ENCODE data around the gene MAPT.

The MAPT gene

GRCh38 chr17:45975640-45976295 lies 81.4 kb downstream of the MAPT start:
- DNase-seq: no peak

DNA sequence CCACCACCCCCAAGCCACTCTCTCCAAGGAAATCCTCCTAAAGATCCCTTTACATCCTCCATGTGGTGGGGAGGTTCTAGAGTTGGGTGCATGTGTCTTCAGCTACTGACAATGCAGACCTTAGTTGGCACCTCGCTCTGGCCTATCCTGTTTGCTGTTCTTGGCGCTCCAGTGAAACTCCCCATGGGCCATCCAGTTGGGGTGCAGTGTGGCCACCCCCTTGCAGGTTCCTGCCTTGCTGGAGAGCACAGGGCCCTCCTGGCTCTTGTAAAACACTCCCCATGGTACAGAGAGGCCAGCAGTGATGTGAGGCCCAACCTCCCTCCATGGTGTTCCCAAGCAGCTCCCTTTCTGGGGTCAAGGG lies 82.0 kb downstream of the MAPT start:
- DNase-seq: no peak

DNA sequence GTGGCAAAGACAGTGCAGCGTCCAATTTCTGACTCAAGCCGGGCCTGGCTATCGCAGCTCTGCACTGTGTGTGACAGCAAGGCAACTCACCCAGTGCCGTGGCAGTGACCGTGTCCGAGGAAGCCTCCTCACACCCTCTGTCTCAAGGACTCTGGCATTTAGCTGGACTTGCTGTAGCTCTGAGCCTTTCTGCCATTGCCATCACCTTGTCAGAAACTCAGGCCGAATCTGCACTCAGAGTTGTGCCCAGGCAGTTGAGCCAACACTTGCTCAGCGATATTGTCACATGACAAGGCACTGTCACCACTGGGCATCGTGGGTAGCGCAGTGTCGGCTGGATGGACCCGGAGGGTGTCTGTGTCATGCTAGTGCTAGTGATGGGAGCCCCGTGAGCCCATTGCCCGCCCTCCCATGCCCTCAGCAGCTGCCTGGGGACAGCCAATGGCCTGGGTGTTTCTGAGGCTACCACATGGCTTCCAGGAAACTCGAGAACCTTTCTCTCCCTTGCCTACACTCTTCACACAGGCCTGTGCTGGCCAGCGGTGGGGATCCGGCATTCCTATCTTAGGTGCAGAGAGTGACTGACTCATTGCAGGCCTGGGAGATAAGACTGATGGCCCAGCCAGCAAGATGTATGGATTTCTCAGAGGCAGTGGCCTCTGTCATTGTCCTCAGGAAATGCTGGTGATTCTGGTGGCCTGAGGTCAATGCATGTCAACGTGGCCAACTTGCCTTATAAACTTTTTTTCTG lies 82.6 kb downstream of the MAPT start:
- no peak for DNase-seq

DNA sequence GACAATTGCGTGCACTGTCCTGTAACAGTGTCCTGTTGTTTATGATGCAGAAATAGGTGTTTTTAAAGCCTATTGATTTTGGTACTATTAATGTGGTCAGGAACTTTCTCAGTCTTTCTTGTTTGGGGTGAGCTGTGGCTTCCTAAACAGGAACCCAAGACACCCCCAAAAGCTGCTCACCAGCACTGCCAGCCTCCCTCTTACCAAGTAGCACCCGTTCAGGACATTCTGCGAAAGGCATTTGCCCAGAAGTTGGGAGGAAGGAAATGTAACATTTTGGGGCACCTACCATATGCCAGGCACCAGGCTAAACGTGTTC lies 83.1 kb downstream of the MAPT start:
- DNase-seq: no peak

DNA sequence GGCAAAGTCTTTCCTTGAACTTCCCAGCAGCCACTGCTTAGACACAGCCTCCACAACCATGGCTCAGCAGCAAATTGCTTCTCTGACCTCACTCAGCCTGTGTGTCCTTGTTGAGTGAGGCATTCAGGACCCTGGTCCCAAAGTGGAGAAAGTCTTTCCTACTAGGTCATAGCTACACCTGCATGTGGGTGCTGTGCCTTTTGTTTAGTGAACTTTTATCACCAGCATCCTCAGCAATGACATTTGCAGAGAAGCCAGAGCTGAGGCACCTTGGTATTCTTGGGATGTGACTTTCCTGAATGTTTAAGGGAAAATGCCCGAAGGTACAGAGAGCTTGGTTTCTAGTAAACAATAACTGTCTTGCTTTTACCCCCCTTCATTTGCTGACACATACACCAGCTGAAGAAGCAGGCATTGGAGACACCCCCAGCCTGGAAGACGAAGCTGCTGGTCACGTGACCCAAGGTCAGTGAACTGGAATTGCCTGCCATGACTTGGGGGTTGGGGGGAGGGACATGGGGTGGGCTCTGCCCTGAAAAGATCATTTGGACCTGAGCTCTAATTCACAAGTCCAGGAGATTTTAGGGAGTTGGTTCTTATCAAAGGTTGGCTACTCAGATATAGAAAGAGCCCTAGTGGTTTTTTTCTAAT lies 83.7 kb downstream of the MAPT start:
- no peak for DNase-seq

GRCh38 chr17:45979137-45979536 lies 84.8 kb downstream of the MAPT start:
- no peak for DNase-seq

DNA sequence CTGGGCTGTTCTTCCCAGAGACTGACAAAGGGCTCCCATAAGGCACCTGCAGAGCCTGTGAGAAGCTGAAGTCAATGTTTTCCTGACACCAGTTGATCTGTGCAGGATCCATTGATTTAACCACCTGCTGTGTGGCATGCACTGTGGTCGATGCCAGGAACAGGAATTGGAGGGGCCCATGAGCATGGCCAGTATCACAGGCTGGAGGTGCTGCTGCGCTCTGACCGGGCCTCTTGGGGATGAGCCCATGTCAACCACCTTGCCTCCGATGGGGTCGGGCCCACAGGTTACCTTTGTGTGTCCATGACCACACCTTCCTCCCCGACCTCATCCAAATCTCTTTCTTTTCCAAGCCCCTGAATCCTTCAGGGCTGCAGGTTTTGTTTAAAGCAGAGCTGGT lies 86.5 kb downstream of the MAPT start:
- DNase-seq: no peak

DNA sequence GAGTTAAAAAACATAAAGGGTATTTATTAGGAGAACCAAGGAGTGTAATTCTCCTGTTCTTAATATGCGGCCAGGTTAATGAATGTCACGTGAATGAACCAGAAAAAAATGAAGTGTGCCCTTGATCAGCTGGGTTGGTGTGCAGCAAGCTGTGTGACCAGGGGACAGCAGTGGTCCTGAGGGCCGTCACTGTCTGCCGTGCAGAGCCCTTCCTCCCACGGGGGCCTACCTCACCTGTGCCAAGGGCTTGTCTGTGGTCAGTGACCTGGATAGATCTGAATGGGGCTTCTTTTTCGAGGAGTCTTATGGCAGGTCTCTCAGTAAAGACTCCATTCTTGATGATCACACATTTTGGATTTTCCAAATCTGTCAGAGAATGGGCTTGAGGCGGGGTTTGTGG lies 87.0 kb downstream of the MAPT start:
- DNase-seq: no peak

- DNase-seq: no peak
Observed at GRCh38 chr17:45982791-45983613, 88.6 kb downstream of the MAPT start.

- no peak for DNase-seq
Observed at GRCh38 chr17:45983614-45984310, 89.4 kb downstream of the MAPT start.

DNA sequence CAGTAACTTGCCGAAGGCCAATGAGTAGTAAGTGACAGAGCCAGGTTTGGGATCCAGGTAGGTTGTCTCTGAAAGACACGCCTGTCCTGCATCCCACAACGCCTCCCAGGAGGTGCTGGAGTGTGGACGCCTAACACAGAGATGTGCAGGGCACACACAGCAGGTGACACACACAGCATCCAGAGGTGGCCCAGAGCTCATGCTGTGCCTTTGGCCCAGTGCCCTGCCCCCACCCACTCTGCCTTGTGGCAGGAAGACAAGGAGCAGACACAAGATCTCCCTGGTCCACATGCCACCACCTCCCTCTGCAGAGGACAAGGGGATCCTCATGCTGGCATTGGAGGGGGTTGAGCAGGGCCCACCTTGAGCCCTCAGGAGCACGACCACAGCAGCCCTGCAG lies 90.0 kb downstream of the MAPT start:
- DNase-seq: no peak

- DNase-seq: no peak
Observed at GRCh38 chr17:45985447-45985846, 91.1 kb downstream of the MAPT start.

DNA sequence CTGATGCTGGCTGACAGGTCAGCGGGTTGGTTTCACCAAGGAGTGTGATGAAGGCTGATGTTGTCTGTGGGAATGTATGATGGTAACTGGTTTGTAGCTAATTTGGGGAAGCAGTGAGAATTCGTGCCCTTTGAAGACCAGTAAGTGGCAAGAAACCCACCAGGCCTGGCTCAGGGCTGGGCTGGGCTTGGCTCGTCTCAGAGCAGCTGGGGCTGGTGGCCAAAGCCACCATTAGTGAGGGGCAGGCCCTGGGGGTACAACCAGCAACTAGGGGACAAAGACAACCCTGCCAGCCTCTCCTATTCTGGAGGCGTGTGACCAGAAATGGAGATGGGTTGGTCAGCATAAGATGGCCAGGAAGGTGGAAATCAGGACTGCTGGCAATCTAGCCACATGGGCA lies 91.7 kb downstream of the MAPT start:
- no peak for DNase-seq

GRCh38 chr17:45987706-45988105 lies 93.4 kb downstream of the MAPT start:
- no peak for DNase-seq

GRCh38 chr17:45989759-45990158 lies 95.4 kb downstream of the MAPT start:
- DNase-seq: no peak

DNA sequence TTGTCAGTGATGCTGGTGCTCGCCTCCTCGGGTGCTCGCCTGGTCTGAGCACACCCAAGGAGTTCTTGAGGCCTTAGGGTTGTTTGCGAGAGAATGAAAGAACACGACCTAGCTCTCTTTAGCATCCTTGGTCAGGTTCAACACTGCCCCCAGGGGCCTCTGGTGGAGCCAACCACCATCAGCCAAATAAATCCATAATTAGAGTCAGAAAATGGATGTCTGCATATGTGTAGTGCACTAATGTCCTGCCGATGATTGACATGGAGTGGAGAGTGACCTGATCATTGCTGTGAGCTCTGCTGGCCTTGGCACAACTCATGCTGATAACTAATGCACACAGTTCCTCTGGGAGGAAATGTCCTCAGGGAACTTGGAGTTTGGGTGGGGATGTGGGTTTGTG lies 96.5 kb downstream of the MAPT start:
- no peak for DNase-seq

- no peak for DNase-seq
Observed at GRCh38 chr17:45991341-45991740, 97.0 kb downstream of the MAPT start.

DNA sequence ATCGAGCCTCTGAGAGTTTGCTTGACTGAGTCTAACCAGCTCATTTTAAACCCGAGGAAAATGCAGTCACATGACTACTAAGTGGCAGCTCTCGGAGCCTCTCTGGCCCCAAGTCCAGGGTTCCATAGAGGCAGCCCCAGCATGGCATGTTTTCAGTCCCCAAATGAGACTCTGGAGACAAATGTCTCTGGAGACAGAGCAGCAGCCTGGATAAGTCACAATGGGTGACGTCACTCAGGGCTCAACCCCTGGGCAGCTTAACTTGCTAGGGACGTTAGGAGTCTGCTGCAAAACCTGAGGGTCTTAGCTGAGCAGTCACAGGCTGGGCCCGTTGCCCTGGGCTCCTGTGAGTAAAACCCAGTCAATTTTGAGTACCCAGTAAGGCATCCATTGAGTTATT lies 97.8 kb downstream of the MAPT start:
- DNase-seq: no peak

DNA sequence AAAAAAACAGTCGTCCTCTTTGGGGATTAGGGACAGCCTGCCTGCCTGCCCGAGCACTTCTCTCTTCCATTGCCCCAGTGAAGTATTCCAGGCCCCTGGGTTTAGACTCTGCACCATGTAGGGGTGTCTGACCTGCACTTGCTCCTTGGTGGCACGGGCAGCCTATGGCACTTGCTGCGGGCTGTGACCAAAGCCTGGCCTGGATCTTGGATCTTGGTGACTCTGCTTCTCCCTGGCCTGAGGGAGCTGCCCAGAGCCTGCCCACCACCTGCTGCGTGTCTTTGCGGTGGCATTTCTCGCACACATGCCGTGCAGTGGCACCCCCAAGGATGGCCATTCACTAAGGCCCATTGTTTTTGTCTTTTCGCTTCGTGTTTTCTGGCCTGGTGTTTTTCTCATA lies 98.5 kb downstream of the MAPT start:
- DNase-seq: no peak

GRCh38 chr17:45993962-45994627 lies 99.7 kb downstream of the MAPT start:
- no peak for DNase-seq

- no peak for DNase-seq
Observed at GRCh38 chr17:45994987-45995386, 100.6 kb downstream of the MAPT start.

GRCh38 chr17:45995627-45996270 lies 101.4 kb downstream of the MAPT start:
- no peak for DNase-seq
